ENCODE data around the gene ATRIP. TPM values are rescaled to one million over a fixed set of nuclear protein-coding genes. Genes with fewer than 3 reads are reported as not detected.

ATRIP gene
- total and polyA plus RNA-seq, 2 of the 8 experiments (the other 6 are each of a cell fraction or from before 2014, with no cell fraction given) = 18.5 to 20.2 TPM

DNA sequence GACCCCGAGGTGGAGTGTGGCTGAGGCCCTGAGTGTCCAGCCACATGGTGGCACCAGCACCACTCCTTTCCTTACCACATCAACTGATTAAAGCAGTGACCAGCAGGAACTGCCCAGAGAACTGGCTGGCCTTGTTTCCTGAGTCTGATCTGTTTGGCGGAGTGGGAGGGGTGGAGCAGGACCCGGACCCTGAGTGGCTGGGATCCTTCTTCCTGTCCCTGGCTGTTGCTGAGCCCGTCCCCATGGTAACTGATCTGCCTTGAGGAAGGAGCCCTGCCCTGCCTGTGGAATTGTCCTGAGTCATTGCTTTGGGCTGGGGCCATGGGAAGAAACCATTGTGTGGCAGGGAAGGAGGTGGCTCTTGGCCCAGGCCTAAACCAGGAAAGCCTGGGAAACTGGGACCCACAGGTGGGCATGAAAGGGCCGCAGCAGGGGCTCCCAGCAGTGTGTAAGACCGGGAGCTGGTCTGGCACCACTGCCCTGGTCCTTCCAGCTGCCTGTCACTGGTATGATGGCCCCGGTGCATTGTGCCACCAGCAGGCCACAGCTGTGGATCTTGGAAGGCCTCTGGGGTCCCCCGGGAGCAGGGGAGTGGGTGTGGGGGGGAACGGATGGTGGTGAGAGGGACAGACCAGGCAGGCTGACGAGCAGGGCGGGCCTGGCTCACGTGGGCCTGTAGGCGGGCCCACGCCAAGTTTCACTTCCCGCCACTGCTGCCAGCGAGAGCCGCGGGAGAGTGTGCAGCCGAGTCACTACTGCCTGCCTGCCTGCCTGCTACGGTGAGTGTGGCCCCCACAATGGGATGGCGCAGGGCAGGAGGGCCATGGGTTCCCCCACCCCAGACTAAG, 19.2 kb downstream of the ATRIP start:
- peak overlapping the region in 1 of 2 experiments; percentile 24; a peak in 1 of 4 replicates for H3K4me2 ChIP-seq (ENCODE audit: insufficient read depth in 1 of 2, low read depth in 2 of 2, low read length in 2 of 2)
- CTCF ChIA-PET (ENCODE audit: partially characterized antibody) = interaction anchor here (0.7 to 21.5 kb wide), 14 partner anchors 7 to 198 kb away, joined by 3 to 251 read pairs (median 8); partner anchors contain the start of genes CELSR3, PFKFB4 and SHISA5
- H3K27me3 ChIP-seq (replicated peaks in 1 of 4; ENCODE audit: control insufficient read depth in 3 of 4, extremely low read depth in 1 of 4, insufficient read depth in 3 of 4, low read length in 3 of 4) = no peaks in the 10 kb centered on the region
- H3K79me2 ChIP-seq (ENCODE audit: control insufficient read depth in 1 of 2, insufficient read depth in 2 of 2, low read length in 2 of 2) = peaks cover 0 to 5% of the 10 kb centered on the region in 2 experiments; a peak in 2 of 4 replicates
- peak overlapping the region; percentile 78 for H2BK12ac ChIP-seq (ENCODE audit: low read depth, low read length)
- H4K91ac ChIP-seq (replicated peaks; ENCODE audit: insufficient read length, low read length) = peak overlapping the region; percentile 58
- no peak overlapping the region for H2AFZ ChIP-seq (ENCODE audit: low read length)
- H3K36me3 ChIP-seq (ENCODE audit: control insufficient read depth in 2 of 4, insufficient read depth in 4 of 4, low read length in 3 of 4) = peaks cover 10 to 41% (median 21%) of the 10 kb centered on the region in 4 experiments
- H2BK120ac ChIP-seq (replicated peaks; ENCODE audit: low read depth, low read length) = peak overlapping the region; percentile 15
- H3K56ac ChIP-seq (replicated peaks; ENCODE audit: insufficient read length, low read depth, low read length) = peak overlapping the region; percentile 40
- POLR2A ChIA-PET (ENCODE audit: partially characterized antibody) = interaction anchor here (0.6 to 8.1 kb wide), 18 partner anchors 8 to 170 kb away, joined by 3 to 83 read pairs (median 6); partner anchors contain the start of genes ATRIP, CCDC51, PFKFB4 and SLC26A6
- no peaks in the 10 kb centered on the region for H3K23me2 ChIP-seq (ENCODE audit: low read depth, low read length)
- H2BK15ac ChIP-seq (ENCODE audit: low read length) = peak overlapping the region; percentile 33; the same call in 1 of the 2 replicates
- H3K4me1 ChIP-seq (replicated peaks in 1 of 4; ENCODE audit: control insufficient read depth in 3 of 4, insufficient read depth in 4 of 4, low read length in 3 of 4) = peaks cover 0 to 25% (median 14%) of the 10 kb centered on the region in 4 experiments; a peak in 5 of 7 replicates
- H3K4ac ChIP-seq (replicated peaks; ENCODE audit: insufficient read length, low read depth, low read length) = peak overlapping the region; percentile 61
- peak; percentile 97 for FAIRE-seq
- H2BK20ac ChIP-seq (ENCODE audit: low read length) = no peak overlapping the region
- H4K5ac ChIP-seq (ENCODE audit: insufficient read length, low read depth, low read length) = peak overlapping the region; percentile 1
- H4K20me1 ChIP-seq (replicated peaks in 1 of 2; ENCODE audit: control insufficient read depth in 1 of 2, insufficient read depth in 2 of 2, low read length in 2 of 2) = peaks cover 3 to 11% of the 10 kb centered on the region in 2 experiments
- peak overlapping the region in 2 of 4 experiments; percentile 56 to 62; a peak in 4 of 7 replicates for H3K9ac ChIP-seq (replicated peaks in 1 of 4; ENCODE audit: extremely low read depth in 1 of 4, low read depth in 3 of 4, low read length in 3 of 4)
- H3K14ac ChIP-seq (ENCODE audit: insufficient read length) = no peak overlapping the region
- H3K79me1 ChIP-seq (ENCODE audit: low read depth, low read length) = peaks cover 6% of the 10 kb centered on the region
- H4K8ac ChIP-seq (ENCODE audit: extremely low read depth, insufficient read depth, low read length) = peak overlapping the region; percentile 57; the same call in 1 of the 2 replicates
- peak overlapping the region; percentile 65 for H2AK5ac ChIP-seq (ENCODE audit: low read depth, low read length)
- peak overlapping the region; percentile 78; the same call in 1 of the 2 replicates for H3K18ac ChIP-seq (ENCODE audit: extremely low read depth, low read length)
- WGBS, 2 experiments (ENCODE audit: extremely low coverage in 1 of 2, insufficient coverage in 1 of 2, insufficient read length in 1 of 2, insufficient replicate concordance in 2 of 2, low coverage in 1 of 2, low lambda C conversion rate in 2 of 2, missing lambda C conversion rate in 1 of 2) = 74% methylated on average over 16 of the region's 21 CpGs; no CpG with 5 or more reads in 1 of the 2 experiments
- H3K9me3 ChIP-seq (ENCODE audit: insufficient read depth in 2 of 2, low read depth in 1 of 2, low read length in 1 of 2) = no peaks in the 10 kb centered on the region
- peak; percentile 87 to 94 for DNase-seq (ENCODE audit: low read depth in 1 of 2, low spot score in 2 of 2)
- H2BK5ac ChIP-seq (ENCODE audit: low read depth, low read length) = peak overlapping the region; percentile 95
- H3K23ac ChIP-seq (ENCODE audit: insufficient read length) = no peak overlapping the region
- peak overlapping the region; percentile 88 for H3K27ac ChIP-seq (ENCODE audit: low read depth, low read length)
- no peak overlapping the region; a peak in 1 of 8 replicates for H3K4me3 ChIP-seq (ENCODE audit: extremely low read depth in 1 of 4, insufficient read depth in 2 of 4, low read depth in 3 of 4, low read length in 4 of 4)
- no peak for TF ChIP-seq BRCA1 (IDR thresholded peaks at IDR 0.05; ENCODE audit: low read depth, low read length)
- no peak for TF ChIP-seq TCF12 (IDR thresholded peaks at IDR 0.05; ENCODE audit: low read depth, low read length)
- TF ChIP-seq RAD21 (IDR thresholded peaks at IDR 0.05 in 1 of 2, conservative IDR thresholded peaks at IDR 0.05 in 1 of 2; ENCODE audit: low read depth in 2 of 2, low read length in 2 of 2) = peak; percentile 93
- no peak for TF ChIP-seq SIX5 (IDR thresholded peaks at IDR 0.05; ENCODE audit: low read depth, low read length)
- TF ChIP-seq CBX8 (IDR thresholded peaks at IDR 0.05; ENCODE audit: borderline replicate concordance, low read depth, low read length) = no peak
- TF ChIP-seq RXRA (IDR thresholded peaks at IDR 0.05; ENCODE audit: insufficient read depth, low read depth, low read length) = no peak
- TF ChIP-seq, protein P1, sequence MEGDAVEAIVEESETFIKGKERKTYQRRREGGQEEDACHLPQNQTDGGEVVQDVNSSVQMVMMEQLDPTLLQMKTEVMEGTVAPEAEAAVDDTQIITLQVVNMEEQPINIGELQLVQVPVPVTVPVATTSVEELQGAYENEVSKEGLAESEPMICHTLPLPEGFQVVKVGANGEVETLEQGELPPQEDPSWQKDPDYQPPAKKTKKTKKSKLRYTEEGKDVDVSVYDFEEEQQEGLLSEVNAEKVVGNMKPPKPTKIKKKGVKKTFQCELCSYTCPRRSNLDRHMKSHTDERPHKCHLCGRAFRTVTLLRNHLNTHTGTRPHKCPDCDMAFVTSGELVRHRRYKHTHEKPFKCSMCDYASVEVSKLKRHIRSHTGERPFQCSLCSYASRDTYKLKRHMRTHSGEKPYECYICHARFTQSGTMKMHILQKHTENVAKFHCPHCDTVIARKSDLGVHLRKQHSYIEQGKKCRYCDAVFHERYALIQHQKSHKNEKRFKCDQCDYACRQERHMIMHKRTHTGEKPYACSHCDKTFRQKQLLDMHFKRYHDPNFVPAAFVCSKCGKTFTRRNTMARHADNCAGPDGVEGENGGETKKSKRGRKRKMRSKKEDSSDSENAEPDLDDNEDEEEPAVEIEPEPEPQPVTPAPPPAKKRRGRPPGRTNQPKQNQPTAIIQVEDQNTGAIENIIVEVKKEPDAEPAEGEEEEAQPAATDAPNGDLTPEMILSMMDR (IDR thresholded peaks at IDR 0.05; ENCODE audit: control extremely low read depth in 1 of 3, insufficient read depth in 1 of 3, low read depth in 1 of 3, low read length in 3 of 3) = peak in 2 of 3 experiments; percentile 87 to 92; a peak in 3 of 4 replicates
- no peak for TF ChIP-seq SIRT6 (IDR thresholded peaks at IDR 0.05; ENCODE audit: low read length)

Data from H1 (cell line).